ENCODE results near the gene TMEM114. TPM values are rescaled to one million over a fixed set of nuclear protein-coding genes. Genes with fewer than 3 reads are reported as not detected.
"Not testable (repeated sequence)": the region's sequence is repeated elsewhere in the genome, so short reads cannot be mapped to it uniquely, and the experiment has no call there.

TMEM114 gene
- total RNA-seq, 1 donor from 2014 or later: not detected

GRCh38 chr16:8575399-8575798 is 14.9 kb downstream of the TMEM114 start:
- DNase-seq (ENCODE audit: low read depth): no peak

DNA sequence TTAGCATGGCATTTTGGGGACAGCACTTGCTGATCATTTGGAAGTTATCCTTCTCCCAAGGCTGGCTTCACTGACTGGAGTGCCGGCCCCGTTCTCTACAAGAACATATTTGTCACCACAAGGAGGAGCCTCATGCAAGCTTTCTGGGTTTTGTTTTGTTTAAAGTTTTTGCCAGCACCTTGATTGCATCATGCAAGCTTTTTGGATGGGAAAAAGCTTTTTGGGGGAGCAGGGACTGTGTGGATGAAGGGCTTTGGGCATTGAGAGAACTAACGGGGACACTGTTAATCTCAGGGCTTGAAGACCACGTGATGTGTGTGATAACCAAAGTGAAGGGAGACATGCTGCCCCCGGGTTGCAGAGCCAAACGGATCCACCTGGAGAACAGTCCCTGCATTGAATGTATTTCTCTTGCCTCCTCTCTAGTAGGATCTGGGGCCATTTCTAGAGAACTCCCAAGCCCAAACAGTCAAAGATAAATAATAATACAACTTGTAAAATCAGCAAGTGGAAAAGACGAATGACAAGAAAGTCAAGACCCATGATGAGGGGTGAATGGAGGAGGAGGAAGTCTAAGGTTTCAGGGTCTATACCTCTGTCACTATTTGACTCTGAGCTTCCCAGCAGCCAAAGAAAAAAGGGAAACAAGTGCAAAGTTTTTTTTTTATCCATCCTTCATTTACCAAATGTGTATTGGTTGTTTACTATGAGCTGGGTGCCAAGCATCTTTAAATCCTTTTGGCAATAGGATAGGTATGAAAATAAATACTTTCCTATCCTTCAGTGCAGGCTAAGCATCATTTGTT is 17.2 kb downstream of the TMEM114 start:
- DNase-seq (ENCODE audit: low read depth): no peak

DNA sequence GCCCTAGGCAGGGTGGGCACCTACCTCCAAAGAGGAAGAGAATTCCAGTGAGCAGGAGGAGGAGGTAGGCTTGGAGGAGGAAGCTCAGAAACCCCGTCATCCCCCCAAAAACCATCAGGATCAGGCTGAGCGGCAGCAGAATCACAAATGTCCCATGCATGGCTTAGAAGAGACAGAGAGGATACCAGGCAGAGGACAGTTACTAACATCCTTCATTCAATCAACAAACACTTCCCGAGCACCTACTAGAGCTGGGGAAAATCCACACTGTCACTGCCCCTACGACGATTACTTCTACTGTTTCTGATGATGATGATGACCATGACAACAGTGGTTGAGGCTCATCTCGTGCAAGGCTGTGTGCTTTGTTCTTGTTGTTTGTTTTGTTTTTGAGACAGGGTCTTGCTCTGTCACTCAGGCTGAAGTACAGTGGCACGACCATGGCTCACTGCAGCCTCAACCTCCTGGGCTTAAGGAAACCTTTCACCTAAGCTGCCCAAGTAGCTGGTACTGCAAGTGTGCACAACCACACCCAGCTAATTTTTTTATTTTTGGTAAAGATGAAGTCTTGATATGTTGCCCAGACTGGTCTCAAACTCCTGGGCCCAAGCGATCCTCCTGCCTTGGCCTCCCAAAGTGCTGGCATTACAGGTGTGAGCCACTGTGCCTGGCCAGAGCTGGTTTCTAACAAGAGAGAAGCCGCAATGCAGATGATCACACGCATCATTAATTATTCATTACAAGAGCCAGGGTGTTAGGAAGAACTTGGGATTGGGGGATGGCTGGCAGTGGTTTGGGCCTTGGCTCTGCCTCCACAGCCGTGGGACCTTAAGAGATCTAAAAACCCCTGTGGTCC is 18.0 kb downstream of the TMEM114 start:
- no peak for DNase-seq (ENCODE audit: low read depth)

DNA sequence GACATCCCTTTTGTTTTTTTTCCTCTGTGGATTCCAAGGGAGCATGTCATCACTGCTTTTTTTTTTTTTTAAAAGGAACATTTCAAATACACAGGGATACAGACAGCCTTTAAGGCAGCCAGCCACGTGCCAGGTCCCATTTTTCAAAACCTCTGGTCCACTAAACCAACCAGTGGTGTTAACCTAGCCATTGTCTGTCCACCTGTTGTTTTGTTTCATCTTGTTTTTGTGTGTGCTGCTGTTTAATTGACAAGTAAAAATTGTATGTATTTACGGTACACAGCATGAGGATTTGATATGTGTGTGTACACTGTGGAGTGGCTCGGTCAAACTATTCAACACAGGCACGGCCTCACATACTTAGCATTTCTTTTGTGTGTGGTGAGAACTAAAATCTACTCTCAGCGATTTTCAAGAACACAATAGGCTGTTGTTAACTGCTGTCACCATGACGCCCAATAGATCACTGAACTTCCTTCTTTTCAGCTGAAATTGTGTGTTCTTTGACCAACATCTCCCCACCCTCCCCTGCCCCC is 19.2 kb downstream of the TMEM114 start:
- DNase-seq (ENCODE audit: low read depth): peak; percentile 57

- DNase-seq (ENCODE audit: low read depth): not testable (repeated sequence)
Observed at GRCh38 chr16:8570393-8570792, 19.9 kb downstream of the TMEM114 start.

GRCh38 chr16:8569650-8570346 is 20.5 kb downstream of the TMEM114 start:
- no peak for DNase-seq (ENCODE audit: low read depth)

- no peak for DNase-seq (ENCODE audit: low read depth)
Observed at GRCh38 chr16:8568231-8568617, 22.1 kb downstream of the TMEM114 start.

DNA sequence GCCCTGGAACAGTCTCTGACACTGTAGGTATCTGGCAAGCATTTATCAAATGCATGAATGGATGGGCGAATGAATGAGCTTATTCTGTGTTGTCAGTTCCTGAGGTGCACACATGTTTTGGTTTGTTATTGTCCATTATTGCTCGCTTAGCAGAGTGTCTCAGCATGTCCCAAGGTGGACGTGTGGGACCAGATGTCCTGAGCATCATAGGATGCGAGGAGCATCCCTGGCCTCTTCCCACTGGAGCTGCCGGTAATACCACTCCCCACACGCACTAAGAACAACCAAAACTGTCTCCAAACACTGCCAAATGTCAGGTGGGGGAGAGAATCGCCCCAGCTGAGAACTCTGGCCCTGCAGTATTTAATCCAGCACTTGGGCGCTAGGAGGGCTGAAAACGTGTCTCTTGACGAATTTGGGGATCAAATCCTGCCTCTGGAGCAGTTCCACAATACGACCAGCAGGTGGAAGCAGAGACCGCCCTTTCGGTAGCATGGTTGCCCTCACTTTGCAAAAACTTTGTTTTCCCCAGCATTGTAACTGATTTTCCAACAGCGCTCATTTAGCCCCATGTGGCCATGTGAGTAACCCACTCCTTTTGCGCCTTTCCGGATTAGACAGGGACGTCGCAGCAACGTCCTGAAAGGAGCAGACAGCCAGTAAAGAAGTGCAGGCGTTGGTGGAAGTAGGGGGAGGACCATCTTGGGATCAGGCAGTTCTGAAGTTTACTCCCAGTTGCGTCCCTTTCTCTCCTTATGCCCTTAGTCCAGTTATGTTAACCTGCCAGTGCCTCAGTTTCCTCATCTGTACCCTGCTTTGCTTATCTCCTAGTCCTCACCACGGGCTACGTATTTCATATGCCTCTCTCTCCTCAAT is 22.7 kb downstream of the TMEM114 start:
- DNase-seq (ENCODE audit: low read depth): peak; percentile 79

DNA sequence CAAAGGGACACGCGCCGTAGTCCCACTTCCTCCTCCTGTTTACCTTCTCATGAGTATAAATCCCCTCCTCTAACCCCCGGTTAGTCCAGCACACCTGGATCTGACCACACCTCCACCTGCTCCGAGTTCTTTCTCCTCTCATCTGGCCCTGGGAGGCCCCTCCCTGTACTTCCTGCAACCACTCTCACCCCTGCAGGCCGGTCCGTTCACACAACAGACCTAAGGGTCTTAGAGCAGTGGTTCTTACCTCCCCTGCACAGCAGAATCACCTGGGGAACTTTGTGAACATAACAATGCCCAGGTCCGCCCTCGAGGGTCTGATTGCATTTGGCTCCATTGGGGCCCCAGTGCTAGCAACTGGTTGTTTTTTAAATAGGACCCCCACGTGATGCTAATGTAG is 24.8 kb downstream of the TMEM114 start:
- no peak for DNase-seq (ENCODE audit: low read depth)

DNA sequence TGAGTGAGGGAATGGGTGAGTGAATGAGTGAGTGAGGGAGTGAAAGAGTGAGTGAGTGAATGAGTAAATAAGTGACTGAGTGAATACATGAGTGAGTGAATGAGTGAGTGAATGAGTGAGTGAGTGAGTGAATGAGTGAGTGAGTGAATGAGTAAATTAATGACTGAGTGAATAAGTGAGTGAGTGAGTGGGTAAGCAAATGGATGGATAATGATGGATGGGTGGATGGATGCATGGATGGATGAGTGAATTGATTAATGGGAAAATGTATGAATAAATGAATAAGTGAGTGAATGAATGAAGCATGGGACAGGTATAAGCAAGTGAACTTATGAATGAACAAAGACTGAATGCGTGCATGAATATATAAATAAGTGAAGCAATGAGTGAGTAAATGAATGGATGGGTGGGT is 25.4 kb downstream of the TMEM114 start:
- no peak for DNase-seq (ENCODE audit: low read depth)

DNA sequence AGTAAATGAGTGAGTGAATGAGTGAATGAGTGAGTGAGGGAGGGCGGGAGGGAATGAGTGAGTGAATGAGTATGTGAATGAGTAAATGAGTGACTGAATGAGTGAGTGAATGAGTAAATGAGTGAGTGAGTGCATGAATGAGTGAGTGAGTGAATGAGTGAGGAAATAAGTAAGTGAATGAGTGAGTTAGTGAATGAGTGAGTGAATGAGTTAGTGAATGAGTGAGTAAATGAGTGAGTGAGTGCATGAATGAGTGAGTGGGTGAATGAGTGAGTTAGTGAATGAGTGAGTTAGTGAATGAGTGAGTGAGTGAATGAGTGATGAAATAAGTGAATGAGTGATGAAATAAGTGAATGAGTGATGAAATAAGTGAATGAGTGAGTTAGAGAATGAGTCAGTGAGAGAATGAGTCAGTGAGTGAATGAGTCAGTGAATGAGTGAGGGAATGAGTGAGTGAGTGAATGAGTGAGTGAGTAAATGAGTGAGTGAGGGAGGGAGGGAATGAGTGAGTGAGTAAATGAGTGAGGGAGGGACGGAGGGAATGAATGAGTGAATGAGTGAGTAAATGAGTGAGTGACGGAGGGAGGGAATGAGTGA is 26.3 kb downstream of the TMEM114 start:
- not testable (repeated sequence) for DNase-seq (ENCODE audit: low read depth)

DNA sequence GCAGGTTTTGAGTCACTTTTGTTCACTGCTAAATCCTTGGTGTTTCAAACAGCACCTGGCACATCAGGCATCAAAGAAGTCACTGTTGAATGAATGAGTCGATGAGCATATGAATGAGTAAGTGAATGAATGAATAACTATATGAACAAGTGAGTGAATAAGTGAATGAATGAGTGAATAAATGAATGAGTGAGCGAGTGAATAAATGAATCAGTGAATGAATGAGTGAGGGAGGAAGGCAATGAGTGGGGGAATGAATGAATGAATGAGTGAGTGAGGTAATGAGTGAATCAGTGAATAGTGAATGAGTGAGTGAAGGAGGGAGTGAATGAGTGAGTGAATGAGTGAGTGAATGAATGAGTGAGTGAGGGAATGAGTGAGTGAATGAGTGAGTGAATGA is 28.8 kb downstream of the TMEM114 start:
- no peak for DNase-seq (ENCODE audit: low read depth)

DNA sequence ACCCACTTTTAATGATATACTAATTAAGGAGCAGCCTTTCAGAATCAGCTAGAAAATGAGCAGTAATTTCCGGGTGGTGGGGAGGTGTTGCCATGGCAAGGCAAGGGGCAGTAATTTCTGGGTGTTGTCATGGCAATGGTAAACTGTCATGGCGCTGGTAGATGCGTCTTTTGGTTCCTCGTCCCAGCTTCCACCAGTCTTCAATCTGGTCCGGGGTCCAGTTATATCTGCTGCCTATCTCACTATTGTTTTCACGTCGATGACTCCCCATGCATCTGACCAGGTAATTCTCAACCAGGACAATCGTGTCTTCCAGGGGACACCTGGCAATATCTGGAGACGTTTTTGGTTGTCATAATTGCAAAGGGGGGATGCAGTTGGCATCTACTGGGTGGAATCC is 34.9 kb downstream of the TMEM114 start:
- DNase-seq (ENCODE audit: low read depth): no peak

- no peak for DNase-seq (ENCODE audit: low read depth)
Observed at GRCh38 chr16:8554881-8555280, 35.4 kb downstream of the TMEM114 start.

DNA sequence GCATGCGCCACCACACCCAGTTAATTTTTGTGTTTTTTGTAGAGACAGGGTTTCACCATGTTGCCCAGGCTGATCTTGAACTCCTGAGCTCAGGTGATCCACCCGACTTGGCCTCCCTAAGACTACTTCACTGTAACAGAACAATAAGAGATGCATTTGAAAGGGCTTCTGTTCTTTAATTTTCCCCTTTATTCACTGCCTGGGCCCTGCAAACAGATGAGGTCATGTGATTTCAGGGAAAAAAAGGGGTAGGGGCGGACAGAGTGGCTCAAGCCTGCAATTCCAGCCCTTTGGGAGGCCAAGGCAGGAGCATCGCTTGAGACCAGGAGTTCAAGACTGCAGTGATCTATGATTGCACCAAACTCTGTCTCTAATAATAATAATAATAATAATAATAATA is 36.3 kb downstream of the TMEM114 start:
- no peak for DNase-seq (ENCODE audit: low read depth)

DNA sequence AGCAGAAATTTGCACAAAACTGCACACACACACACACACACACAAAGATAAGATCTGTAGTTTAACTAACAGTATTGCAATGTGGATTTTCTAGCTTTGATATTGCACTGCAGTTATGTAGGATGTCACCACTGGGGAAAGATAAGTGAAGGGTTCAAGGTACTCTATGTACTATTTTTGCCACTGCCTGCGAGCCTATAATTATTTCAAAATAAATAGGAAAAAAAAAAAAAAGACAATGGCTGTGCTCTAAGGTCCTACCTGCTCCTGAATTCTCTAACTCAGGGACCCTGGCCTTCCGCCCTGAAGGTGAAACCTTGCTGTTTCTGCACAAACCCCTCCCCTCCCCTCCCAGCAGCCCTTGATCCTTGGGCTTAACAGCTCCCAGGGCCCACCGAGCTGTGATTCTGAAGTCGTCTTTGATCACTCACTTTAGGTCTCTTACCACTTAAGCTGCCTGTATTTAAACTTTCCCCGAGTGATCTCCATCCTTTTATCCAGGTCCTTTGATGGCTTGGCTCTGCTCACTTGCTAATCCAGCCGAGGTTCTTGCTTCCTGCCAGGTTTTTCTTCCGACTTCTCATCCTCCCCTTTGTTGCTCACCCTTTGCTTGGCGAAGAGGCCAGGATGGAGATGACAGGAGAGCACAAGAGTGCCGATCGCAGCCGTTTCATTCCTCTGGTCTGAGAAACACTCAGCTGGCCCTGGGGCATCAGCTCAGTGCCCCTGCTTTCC is 37.7 kb downstream of the TMEM114 start:
- no peak for DNase-seq (ENCODE audit: low read depth)

DNA sequence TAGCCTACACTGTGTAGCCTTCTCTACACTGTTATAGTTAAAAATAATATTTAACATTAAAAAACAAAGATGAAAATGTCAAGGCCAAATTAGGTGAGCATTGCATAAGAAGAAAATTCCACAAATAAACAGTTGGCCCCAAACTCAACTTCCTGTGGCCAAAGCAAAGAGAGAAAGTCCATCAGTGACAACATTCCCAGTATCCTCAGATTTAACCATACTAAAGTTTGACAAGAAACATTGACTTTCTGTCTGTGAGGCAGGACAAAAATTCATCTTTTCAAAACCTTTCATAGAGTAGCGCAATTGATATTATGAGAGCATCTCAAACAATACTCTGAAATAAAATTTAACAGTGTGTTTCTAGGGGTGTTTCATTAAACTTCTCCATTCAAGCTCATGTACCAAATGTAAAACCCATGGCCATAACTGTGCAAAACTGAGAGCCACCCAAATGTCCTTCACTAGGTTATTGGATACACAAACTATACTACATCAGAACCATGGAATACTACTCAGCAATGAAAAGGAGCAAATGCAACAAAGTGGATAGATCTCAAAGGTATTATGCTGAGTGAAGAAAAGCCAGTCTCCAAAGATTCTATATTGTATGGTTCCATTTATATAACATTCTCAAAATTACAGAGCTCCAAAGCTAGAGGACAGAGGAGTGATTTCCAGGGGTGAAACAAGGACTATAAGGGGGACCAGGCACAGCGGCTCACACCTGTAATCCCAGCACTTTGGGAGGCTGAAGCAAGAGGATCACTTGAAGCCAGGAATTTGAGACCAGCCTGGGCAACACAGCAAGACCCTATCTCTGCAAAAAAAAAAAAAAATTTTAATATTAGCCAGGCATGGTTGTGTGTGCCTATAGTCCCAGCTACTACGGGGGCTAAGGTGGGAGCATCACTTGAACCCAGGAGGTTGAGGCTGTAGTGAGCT is 38.7 kb downstream of the TMEM114 start:
- DNase-seq (ENCODE audit: low read depth): no peak

DNA sequence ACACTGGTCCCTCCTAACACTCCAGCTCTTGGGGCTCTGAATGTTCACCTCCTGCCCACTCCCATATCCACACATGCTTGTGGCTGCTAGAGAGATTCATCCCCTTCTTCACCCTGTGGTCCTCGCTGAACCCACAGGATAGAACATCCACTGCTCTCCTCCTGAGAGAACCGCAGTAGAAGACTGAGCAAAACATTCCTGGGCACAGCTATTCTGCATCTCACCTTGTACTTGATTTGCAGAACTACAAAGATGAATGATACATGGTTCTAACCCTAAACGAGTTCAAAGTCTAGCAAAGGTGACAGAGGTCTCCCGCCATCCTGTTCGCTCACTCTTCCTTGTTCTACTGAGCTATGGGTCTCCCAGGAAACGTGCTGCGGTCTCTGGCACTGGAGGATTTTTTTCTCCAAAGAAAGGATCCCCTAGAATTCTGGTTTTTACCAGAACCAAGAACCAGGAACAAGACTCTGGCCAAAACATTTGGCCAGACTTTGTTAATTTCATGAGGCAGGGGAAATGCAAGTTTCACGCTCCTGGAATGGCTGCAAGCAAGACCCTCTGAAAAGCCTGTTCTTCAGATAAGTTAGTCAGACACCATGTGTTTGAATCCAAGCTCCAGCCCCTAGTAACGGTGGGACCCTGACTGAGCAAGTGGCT is 39.5 kb downstream of the TMEM114 start:
- no peak for DNase-seq (ENCODE audit: low read depth)
